Activated naive CD8-positive, alpha-beta T cell treated with anti-CD3 and anti-CD28 coated beads, Interleukin-2, amount 50 U/mL, for 16 hours (primary cell): ENCODE measurements around the gene IRX5.

Source experiments
- DNase-seq: peaks from one replicate; pipeline ENCODE4 v3.0.0-alpha.2; 2020; ENCODE audit warnings: low read depth, low spot score

The IRX5 gene

DNA sequence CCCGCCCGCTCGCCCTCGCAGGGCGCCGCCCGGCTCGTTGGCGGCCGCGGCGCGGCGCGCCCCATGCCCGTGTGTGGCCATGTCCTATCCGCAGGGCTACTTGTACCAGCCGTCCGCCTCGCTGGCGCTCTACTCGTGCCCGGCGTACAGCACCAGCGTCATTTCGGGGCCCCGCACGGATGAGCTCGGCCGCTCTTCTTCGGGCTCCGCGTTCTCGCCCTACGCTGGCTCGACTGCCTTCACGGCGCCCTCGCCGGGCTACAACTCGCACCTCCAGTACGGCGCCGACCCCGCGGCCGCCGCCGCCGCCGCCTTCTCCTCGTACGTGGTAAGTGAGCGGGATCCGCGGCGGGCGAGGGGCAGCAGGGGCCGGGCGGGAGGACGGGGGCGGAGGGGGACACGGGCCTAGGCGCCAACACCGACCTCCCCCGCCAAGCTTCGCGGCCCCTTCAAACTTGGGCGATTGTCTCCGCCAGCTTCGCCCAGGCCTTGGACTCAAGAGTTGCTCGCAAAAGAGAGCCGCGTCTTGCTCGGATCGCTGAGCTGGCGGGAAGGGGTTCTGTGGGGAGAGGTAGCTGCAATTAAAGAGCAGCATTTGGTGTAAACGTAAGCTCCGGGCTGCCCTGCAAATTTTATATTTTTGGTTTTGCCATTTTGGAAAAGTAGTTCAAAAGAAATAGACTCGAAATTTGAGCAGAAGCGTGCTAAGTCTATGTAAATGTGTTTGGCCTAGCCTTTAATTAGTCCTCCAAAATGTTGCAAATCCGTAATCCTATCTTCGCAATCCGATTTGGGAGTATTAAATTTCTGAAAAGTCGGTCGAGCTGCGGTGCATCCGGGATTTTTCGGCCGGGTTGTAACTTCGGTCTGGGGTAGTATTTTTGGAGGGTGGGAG lies 702 bp downstream of the IRX5 start:
- DNase-seq, result no peak

DNA sequence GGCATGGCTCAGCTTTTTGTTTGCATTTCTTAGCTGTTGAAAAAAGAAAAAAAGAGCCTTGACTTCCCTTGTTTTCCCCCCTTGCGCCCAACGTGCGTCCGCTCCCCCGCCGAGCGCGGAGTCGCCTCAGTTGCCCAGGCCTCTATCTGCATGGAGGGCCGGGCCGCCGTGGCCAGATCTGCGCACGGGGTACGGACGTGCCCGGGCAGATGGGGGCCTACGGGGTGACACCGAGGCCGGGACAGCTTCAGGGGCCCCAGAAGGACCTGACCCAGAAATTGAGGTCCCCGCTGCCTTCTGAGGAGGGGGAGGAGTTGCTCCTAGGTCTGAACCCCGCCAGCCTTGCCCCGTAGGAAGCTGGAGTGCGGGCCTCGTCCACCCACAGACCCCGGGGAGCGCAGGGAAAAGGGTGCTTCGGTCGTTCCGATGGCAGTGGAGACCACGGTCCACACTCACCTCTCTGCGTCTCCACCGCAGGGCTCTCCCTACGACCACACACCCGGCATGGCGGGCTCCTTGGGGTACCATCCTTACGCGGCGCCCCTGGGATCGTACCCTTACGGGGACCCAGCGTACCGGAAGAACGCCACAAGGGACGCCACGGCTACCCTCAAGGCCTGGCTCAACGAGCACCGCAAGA lies 1.5 kb downstream of the IRX5 start:
- no peak for DNase-seq

DNA sequence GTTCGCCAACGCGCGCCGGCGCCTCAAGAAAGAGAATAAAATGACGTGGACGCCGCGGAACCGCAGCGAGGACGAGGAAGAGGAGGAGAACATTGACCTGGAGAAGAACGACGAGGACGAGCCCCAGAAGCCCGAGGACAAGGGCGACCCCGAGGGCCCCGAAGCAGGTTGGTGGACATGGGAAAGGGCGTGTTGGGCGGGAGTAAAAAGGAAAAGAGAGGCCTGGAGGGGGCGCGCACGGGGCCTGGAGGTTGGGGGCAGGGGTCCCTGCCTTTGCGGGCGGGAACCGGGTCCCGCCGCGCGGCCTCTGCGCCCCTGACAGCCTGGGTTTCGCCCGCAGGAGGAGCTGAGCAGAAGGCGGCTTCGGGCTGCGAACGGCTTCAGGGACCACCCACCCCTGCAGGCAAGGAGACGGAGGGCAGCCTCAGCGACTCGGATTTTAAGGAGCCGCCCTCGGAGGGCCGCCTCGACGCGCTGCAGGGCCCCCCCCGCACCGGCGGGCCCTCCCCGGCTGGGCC lies 2.1 kb downstream of the IRX5 start:
- no peak for DNase-seq

DNA sequence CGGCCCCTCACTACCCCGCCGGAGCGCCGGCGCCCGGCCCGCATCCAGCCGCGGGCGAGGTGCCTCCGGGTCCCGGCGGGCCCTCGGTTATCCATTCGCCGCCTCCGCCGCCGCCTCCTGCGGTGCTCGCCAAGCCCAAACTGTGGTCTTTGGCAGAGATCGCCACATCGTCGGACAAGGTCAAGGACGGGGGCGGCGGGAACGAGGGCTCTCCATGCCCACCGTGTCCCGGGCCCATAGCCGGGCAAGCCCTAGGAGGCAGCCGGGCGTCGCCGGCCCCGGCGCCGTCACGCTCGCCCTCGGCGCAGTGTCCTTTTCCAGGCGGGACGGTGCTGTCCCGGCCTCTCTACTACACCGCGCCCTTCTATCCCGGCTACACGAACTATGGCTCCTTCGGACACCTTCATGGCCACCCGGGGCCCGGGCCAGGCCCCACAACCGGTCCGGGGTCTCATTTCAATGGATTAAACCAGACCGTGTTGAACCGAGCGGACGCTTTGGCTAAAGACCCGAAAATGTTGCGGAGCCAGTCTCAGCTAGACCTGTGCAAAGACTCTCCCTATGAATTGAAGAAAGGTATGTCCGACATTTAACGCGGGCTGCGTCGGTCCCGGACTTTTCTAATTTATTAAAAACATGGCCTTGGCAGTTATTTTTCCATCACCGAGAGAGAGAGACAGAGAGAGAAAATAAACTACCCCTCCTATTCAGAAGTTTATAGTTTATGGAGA lies 2.8 kb downstream of the IRX5 start:
- DNase-seq, result no peak

- no peak for DNase-seq
Observed at GRCh38 chr16:54934481-54935265, 4.0 kb downstream of the IRX5 start.

- no peak for DNase-seq
Observed at GRCh38 chr16:54935266-54935968, 4.8 kb downstream of the IRX5 start.

- no peak for DNase-seq
Observed at GRCh38 chr16:54936201-54936978, 5.7 kb downstream of the IRX5 start.

DNA sequence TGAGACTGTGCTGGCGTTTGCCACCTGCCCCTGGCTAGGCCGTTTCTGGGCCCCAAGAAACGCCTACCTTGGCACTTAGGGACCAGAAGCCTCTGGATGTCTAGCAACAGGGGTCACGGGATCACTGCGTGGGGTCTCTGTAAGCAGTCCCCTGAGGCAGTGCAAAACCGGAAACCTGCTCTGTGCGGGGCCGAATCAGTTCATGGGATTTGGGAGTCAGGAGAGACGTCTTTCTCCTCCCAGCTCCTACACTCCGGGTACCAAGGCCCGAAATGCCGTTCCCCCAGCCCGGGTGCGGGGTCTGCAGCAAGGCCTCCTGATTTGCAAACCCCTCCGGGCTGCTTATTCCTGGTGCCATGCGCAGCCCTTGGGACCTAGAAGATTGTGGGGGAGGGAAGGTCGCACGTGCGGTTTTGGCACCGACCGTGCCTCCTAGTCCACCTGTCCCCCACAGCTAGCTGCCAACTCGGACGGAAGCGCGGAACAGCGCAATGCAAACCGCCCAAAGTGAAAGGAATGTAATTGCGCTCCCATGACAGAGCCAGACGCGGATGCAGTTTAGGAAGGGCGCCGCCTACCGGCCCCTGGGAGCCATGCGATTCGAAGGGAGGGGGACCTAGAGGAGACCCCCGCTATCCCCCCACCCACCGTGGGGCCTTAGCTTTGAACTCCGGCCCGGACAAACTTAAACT lies 6.5 kb downstream of the IRX5 start:
- no peak for DNase-seq

DNA sequence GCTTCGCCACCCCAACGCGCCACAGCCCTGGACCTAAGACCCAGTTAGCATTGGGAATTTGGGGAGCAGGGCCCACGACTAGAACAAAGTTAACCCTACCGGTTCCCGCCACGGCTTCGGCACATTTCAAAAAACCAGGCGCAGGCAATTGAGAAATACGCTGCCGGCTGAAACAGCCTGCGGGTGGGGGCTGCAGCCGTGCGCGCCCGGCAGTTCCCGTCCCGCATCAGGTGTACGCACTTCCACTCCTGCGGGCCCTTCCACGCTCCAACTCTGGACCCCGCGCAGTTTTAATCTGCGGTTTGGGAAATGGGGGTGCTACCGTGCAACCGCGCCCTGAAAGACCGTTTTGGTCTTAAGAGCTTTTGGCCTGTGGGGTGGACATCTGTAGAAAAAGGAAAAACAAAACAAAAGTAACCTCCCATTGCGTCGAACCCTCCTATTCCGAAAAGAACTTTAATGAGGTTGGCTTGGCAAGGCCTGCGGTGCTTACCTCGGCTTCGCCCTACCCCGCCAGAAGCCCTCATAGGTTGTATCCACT lies 7.1 kb downstream of the IRX5 start:
- no peak for DNase-seq

DNA sequence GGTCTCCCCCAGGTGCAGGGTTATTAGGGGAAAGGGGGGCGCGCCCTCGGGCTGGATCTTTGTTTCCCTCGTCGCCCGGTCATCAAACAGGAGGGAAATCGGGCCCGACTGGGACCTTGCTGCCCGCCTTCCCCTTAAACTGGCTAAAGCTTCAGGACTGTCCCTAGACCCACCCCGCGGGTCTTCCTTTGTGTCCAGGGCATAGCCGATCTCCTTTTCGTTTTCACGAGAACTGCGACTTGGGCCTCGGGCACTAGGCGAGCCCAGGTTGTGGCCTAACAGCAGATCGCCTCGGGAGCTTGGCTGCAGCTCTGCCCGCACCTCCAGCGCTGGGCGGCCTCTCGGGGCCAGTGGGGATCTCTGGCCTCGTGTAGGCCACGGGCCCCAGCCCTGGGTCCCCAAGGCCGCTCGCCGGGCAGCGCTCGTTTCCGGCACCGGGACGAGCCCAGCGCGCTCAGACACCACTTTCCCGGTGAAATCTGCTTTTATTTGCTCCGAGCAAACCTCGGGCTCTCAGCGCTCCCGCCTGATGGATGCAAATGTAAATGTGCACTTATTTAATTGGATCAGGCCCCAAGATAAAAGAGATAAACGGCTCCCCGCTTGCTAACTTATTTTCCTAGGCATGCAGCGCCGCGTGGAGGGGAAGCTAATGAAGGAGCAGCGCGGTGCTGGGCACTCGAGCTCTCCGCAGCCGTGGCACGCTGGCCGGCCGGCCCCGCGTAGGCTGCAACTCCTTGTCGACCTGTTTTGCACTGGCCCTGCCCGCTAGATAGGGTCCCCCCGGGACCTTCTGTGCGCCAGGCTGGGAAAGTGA lies 7.8 kb downstream of the IRX5 start:
- DNase-seq, result no peak

DNA sequence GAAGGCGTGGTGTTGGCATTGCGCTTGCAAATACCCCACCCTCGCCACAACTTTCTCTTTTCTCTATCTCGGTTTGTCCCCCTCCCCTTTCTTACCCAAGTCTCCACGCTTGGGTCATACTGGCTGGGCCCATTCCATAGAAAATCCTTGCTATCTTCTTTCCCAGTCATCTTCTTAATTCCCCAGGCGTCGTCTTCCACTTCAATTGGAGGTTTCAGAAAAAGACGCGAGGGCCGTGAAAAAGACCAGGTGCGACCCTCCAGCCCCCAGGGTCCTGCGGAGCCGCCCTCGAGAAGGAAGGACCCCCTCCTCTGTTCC lies 8.3 kb downstream of the IRX5 start:
- no peak for DNase-seq

- DNase-seq, result no peak
Observed at GRCh38 chr16:54939510-54940278, 9.0 kb downstream of the IRX5 start.

DNA sequence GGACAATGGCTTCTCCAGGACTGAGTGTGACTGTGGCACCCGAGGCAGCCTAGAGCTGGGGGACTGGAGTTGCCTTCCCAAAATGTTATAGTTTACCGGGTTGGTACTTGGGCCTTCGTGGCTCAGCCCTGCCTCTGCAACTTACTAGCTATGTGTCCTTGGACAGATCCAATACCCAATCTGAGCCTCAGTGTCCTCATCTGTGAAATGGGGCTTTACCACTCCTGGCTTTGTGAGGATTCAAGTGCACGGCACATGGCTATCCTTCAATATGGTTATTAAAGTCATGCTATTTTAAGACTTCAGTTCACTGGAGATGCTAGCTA lies 9.6 kb downstream of the IRX5 start:
- DNase-seq, result no peak

- no peak for DNase-seq
Observed at GRCh38 chr16:54942353-54942943, 11.8 kb downstream of the IRX5 start.

- DNase-seq, result no peak
Observed at GRCh38 chr16:54944002-54944401, 13.3 kb downstream of the IRX5 start.

DNA sequence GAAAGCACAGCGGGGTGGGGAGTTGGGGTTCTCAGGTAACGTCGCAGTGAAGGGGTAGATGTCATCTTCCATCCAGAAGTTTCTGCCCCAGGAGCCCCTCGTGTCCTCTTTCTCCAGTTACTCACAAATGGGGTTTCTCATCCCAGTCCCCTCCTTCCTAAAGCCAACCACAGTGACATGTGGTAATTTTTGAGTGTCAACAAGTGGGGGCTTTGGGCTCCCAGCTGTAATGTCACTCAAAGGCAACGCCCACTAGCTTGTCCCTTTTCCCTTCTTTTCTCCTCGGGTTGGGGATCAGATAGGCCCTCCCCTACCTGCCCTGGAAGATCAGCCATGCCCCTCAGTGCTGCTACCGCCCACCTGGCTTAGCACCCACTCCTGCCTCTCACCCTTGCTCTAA lies 14.4 kb downstream of the IRX5 start:
- DNase-seq, result no peak

DNA sequence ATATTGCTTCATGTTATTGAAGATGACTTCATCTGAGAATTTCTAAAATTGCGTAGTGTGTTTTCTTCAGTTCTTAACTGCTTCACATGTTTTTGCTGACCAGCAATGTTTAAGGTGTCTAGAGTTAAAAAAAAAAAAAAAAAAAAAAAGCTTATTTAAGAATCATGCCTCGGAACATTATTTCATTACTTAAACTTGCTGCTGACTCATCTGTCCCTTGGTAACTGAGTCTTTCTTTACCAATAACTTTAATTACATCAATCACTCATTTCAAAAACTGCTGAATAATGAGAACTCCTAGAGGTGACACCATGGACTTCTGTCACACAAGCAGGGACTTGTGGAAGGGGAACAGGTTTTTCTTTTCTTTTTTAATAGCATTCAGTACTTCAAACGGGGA lies 16.2 kb downstream of the IRX5 start:
- no peak for DNase-seq

GRCh38 chr16:54947616-54948015 lies 17.0 kb downstream of the IRX5 start:
- no peak for DNase-seq
